Natural killer cell (primary cell): Measurements from ENCODE around the gene CDKL5. TPM values are rescaled to one million over a fixed set of nuclear protein-coding genes. Genes with fewer than 3 reads are reported as not detected.

ENCODE experiments used
- ATAC-seq, 3 donors: fragments of 150-1000 bp in 2 of 3; fragments of 200-7000 bp in 1 of 3; cut with Tn5 transposase; 1 replicate in 1 of 3; 2 replicates in 2 of 3; pipeline ENCODE4 v1.10.0; 2021; ENCODE audit warnings: mild to moderate bottlenecking in 2 of 3, moderate library complexity in 2 of 3
- DNase-seq, 2 donors: peaks; one replicate each; pipeline versions ENCODE4 v3.0.0 to v3.0.0-alpha.2; 2013 to 2021; ENCODE audit warnings: mixed read lengths in 1 of 2
- H3K27ac ChIP-seq: one replicate; pipeline ENCODE4 v1.5.1; 2013; ENCODE audit warnings: mild to moderate bottlenecking, low read length
- H3K27me3 ChIP-seq: one replicate; pipeline ENCODE4 v1.6.1; 2013; ENCODE audit warnings: low read length; ENCODE audit not compliant: control insufficient read depth, insufficient read depth
- H3K36me3 ChIP-seq: one replicate; pipeline ENCODE4 v1.6.1; 2013; ENCODE audit warnings: low read length; ENCODE audit not compliant: control insufficient read depth, insufficient read depth
- H3K4me1 ChIP-seq: one replicate; pipeline ENCODE4 v1.6.1; 2013; ENCODE audit warnings: low read length; ENCODE audit not compliant: control insufficient read depth, insufficient read depth
- H3K4me3 ChIP-seq: one replicate; pipeline ENCODE4 v1.5.1; 2013; ENCODE audit warnings: low read length
- H3K9me3 ChIP-seq: one replicate; pipeline ENCODE4 v1.6.1; 2013; ENCODE audit warnings: low read length; ENCODE audit not compliant: control insufficient read depth, insufficient read depth
- H3K27ac Mint-ChIP-seq, 2 donors: one replicate each; pipeline ENCODE4 v1.8.0; 2022; ENCODE audit warnings: mild to moderate bottlenecking in 2 of 2, mixed read lengths in 2 of 2, moderate library complexity in 1 of 2
- H3K27me3 Mint-ChIP-seq, 2 donors: one replicate each; pipeline ENCODE4 v1.8.0; 2022; ENCODE audit warnings: low read depth in 2 of 2, mixed read lengths in 2 of 2
- H3K36me3 Mint-ChIP-seq: one replicate; pipeline ENCODE4 v1.8.0; 2022; ENCODE audit warnings: mixed read lengths
- H3K4me1 Mint-ChIP-seq, 2 donors: one replicate each; pipeline ENCODE4 v1.8.0; 2022; ENCODE audit warnings: mixed read lengths in 2 of 2
- H3K4me3 Mint-ChIP-seq: one replicate; pipeline ENCODE4 v1.8.0; 2022; ENCODE audit warnings: mild to moderate bottlenecking, moderate library complexity, mixed read lengths
- H3K9me3 Mint-ChIP-seq, 2 donors: one replicate each; pipeline ENCODE4 v1.8.0; 2022; ENCODE audit warnings: mixed read lengths in 2 of 2
- CTCF ChIP-seq: fragments of 200-600 bp; IDR thresholded peaks from one replicate; pipeline ENCODE4 v1.8.0; 2022; ENCODE audit warnings: antibody characterized with exemption
- WGBS: methylation state at CpG from one replicate; pipeline ENCODE4 v1.1.7; 2013; ENCODE audit warnings: missing lambda C conversion rate; ENCODE audit not compliant: insufficient coverage; 5-methylcytosine and 5-hydroxymethylcytosine counted together
- intact Hi-C: fragments of 100-400 bp; cut with micrococcal nuclease; formaldehyde crosslinking; loops from one replicate; pipeline ENCODE4 v1.14.2; 2022
- total RNA-seq, 4 donors: library from RNA; stranded (reverse); fragments of 120-200 nt in 1 of 4; gene quantifications; one replicate each; pipeline versions ENCODE4 v1.2.3 to v1.2.4, GENCODE V29; 2013 to 2022

Gene CDKL5
- total RNA-seq, 3 donors from 2014 or later (not counting 1 experiment from before 2014, with no cell fraction given), result 3.4 to 4.3 (median 3.5) TPM

- H3K36me3 ChIP-seq, result no peaks in the 10 kb centered on the region
- ATAC-seq, result no peak
- no peak for TF ChIP-seq CTCF
- 83% methylated on average over 1 of the region's 4 CpGs for WGBS
- intact Hi-C loops, result loop anchor here (10.0 kb wide), 1 partner anchor 252 kb away; the partner anchor contains the start of gene RS1
- no peaks in the 10 kb centered on the region for H3K4me1 ChIP-seq
- no peaks in the 10 kb centered on the region for H3K36me3 Mint-ChIP-seq
- DNase-seq, result no peak
- no peaks in the 10 kb centered on the region for H3K9me3 ChIP-seq
- H3K27ac ChIP-seq, result no peak overlapping the region
- no peaks in the 10 kb centered on the region for H3K27me3 ChIP-seq
- no peak overlapping the region for H3K4me3 ChIP-seq
- H3K27me3 Mint-ChIP-seq, result peaks cover 3 to 32% of the 10 kb centered on the region in 2 donors
- H3K27ac Mint-ChIP-seq, result no peak overlapping the region
- no peaks in the 10 kb centered on the region for H3K9me3 Mint-ChIP-seq
- peaks cover 16% of the 10 kb centered on the region in 2 donors for H3K4me1 Mint-ChIP-seq
- H3K4me3 Mint-ChIP-seq, result no peak overlapping the region
Observed at GRCh38 chrX:18422886-18423285, 2.5 kb upstream of the CDKL5 start.

- ATAC-seq, result no peak
- Mint-ChIP-seq H3K36me3 (no peaks in the 10 kb centered on the region), H3K4me3 (peak overlapping the region; percentile 94), H3K27ac (peak overlapping the region; percentile 76 to 96), H3K4me1 (peaks cover 16% of the 10 kb centered on the region in 2 donors), H3K9me3 (no peaks in the 10 kb centered on the region), H3K27me3 (peaks cover 3 to 38% of the 10 kb centered on the region in 2 donors)
- Histone ChIP-seq H3K4me3 (peak overlapping the region; percentile 97), H3K4me1 (no peaks in the 10 kb centered on the region), H3K36me3 (no peaks in the 10 kb centered on the region), H3K9me3 (no peaks in the 10 kb centered on the region), H3K27me3 (no peaks in the 10 kb centered on the region), H3K27ac (peak overlapping the region; percentile 55)
- no peak for TF ChIP-seq CTCF
- intact Hi-C loops, result loop anchor here (10.0 kb wide), 1 partner anchor 250 kb away; the partner anchor contains the start of gene RS1
- peak in 1 of 2 donors; percentile 60 for DNase-seq
- 0% methylated on average over 23 of the region's 28 CpGs for WGBS
Observed at GRCh38 chrX:18424482-18425198, 768 bp upstream of the CDKL5 start.

GRCh38 chrX:18426004-18426320 is 554 bp downstream of the CDKL5 start:
- H3K27me3 ChIP-seq, result no peaks in the 10 kb centered on the region
- no peak overlapping the region for H3K27ac ChIP-seq
- Mint-ChIP-seq H3K27ac (peak overlapping the region in 1 of 2 donors; percentile 96), H3K4me1 (peaks cover 16% of the 10 kb centered on the region in 2 donors), H3K9me3 (no peaks in the 10 kb centered on the region), H3K27me3 (peaks cover 3 to 38% of the 10 kb centered on the region in 2 donors), H3K4me3 (peak overlapping the region; percentile 94), H3K36me3 (no peaks in the 10 kb centered on the region)
- ATAC-seq, result no peak
- no peak for TF ChIP-seq CTCF
- no peaks in the 10 kb centered on the region for H3K4me1 ChIP-seq
- no peaks in the 10 kb centered on the region for H3K36me3 ChIP-seq
- no peaks in the 10 kb centered on the region for H3K9me3 ChIP-seq
- intact Hi-C loops, result loop anchor here (10.0 kb wide), 1 partner anchor 249 kb away; the partner anchor contains the start of gene RS1
- no peak for DNase-seq
- 0% methylated on average over 40 of the region's 40 CpGs for WGBS
- peak overlapping the region; percentile 97 for H3K4me3 ChIP-seq
